ES-I3 (cell line): Measurements from ENCODE around the gene RIMS3.
A peak's percentile ranks its signal among the peaks of the same experiment; 100 is the strongest.
"Not testable (repeated sequence)": the region's sequence is repeated elsewhere in the genome, so short reads cannot be mapped to it uniquely, and the experiment has no call there.

Experiments used
- H3K36me3 ChIP-seq: 2 replicates; pipeline ENCODE4 v1.6.1; 2013; ENCODE audit warnings: mild to moderate bottlenecking, low read length, control low read depth, moderate library complexity; ENCODE audit not compliant: insufficient read depth
- H3K4me1 ChIP-seq: 2 replicates; pipeline ENCODE4 v1.6.1; 2013; ENCODE audit warnings: mild to moderate bottlenecking, control low read depth, low read length; ENCODE audit not compliant: insufficient read depth
- H3K9ac ChIP-seq: 2 replicates; pipeline ENCODE4 v1.6.1; 2013; ENCODE audit warnings: low read depth, mild to moderate bottlenecking, low read length, moderate library complexity
- H3K9me3 ChIP-seq: 2 replicates; pipeline ENCODE4 v1.6.1; 2013; ENCODE audit warnings: mild to moderate bottlenecking, low read length, moderate library complexity; ENCODE audit not compliant: control insufficient read depth, insufficient read depth

The RIMS3 gene

DNA sequence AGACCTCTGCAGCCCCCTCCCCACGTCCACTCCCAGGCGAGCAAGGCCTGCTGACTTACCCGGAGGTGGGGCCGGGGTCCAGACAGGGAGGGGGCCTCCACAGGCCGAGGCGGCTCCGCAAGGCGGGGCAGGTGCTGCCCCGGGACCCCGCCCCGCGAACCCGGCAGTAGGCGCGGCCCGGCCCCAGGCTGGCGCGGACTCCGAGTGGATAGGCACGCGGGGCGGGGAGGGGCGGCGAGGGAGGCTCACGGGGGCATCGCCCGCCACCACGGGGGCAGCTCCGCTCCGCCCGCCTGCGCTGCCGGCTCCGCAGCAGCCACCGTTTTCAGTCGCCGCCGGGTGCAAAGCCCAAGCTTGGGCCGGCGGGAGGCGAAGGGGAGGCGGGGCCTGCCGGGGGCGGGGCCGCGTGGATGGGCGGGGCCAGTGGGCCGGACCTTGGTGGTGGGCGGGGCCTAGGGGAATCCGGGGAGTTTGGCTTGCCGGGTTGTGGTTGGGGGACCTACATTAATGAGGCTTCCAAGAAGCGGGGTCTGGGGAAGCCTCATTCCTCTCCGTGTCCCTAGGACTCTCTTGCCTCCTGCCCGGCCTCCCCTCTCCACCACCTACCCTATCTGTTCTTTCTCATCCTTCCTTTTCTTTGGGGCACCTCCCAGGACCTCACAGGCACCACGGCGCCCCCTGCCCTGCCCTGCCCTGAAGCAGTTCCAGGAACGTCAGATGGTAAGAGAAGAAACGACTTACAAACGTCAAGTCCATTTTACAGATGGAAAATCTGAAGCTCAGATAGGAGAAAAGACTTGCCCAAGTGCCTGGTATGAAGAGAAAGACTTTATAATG lies at the start of gene RIMS3:
RIMS3 (minus strand) TSS at position 348 of the 837 bp plus-strand sequence. CDS start 23,757 bp downstream, outside the sequence.
- H3K4me1 ChIP-seq = peaks cover 21% of the 10 kb centered on the region
- no peaks in the 10 kb centered on the region for H3K9me3 ChIP-seq
- H3K9ac ChIP-seq = peak within 1 kb of the TSS; percentile 83
- no peaks in the 10 kb centered on the region for H3K36me3 ChIP-seq

DNA sequence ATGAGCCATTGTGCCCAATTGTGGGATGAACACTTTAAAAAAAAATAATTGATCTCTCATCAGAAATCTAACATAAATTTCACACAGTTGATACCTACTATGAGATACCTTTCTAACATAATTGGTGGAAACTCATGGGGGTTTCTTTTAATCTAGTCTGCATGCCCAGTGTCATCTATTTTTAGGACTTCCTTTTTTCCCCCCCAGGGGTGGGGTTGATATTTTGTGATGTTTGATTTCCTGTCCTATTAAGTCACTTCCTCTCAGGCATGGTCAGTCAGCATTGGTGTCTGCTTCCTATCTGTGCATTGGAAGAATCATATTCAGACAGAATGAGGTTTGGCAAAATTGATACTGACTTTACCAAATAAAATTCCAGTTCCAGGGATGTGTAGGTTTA lies 47.5 kb upstream of the RIMS3 start:
- no peaks in the 10 kb centered on the region; the same call in 1 of the 2 replicates for H3K36me3 ChIP-seq
- no peak overlapping the region for H3K9ac ChIP-seq
- H3K4me1 ChIP-seq = peaks cover 13% of the 10 kb centered on the region
- no peaks in the 10 kb centered on the region for H3K9me3 ChIP-seq

DNA sequence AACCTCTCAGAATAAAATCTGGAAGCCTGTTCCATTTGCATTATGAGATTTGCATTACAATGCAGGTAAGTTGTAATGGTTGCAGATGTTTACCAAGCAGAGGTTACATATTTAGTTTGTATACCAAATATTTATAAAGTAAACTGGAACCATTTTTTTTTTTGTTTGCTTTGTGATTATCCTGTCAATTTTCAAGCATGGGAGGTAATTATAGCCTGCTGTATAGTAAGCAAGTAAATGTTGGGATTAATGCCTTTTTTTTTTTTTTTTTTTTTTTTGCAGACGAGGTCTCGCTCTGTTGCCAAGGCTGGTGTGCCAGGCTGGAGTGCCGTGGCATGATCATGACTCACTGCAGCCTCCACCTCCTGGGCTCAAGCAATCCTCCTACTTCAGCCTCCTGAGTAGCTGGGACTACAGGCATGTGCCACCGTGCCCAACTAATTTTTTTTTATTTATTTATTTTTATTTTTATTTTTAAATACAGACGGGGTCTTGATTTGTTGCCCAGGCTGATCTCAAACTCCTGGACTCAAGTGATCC lies 47.0 kb upstream of the RIMS3 start:
- Histone ChIP-seq H3K9me3 (no peaks in the 10 kb centered on the region), H3K9ac (no peak overlapping the region), H3K4me1 (peaks cover 13% of the 10 kb centered on the region), H3K36me3 (no peaks in the 10 kb centered on the region; the same call in 1 of the 2 replicates)

DNA sequence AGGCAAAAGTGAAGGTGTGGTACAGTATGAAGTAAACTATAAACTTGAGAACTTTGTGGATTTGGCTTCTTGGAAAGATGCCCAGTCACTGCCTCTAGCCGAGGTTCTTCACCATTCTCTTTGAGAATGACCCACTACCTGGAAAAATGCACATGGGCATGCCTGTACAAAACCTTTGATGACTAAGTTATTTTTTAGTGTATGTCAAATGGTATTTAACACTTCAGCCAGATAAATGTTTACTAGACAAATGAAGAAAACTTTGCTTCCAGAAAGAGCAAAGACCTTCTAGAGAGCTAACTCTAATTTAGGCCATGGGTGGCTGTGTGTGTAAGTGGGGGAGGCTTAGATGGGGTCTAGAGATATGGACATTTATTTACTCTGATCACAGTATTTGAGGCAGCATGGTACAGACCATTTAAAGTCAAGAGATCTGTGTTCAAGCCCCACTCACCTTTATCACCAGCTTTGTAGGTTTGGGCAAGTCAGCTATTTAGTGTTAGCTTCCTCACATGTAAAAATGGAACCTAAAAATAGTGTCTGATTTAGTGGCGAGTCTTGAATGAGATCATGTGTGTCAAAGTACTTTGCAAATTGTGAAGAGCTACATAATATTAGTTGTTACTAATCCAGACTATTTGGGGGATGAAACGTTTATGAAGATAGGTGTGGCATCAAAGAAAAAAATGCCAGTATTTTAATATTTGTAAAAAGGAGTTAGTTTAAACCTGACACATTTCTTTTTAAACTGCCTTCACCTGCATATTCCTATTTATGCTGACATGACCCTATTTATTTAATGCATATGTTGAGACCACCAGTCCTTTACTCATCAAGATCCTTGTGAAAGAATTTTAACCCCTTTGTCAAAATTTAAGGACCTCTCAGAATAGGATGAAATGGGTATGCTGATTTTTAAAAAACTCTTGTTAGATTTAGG lies 46.3 kb upstream of the RIMS3 start:
- no peaks in the 10 kb centered on the region for H3K9me3 ChIP-seq
- H3K9ac ChIP-seq = peak overlapping the region; percentile 89; the same call in 1 of the 2 replicates
- H3K4me1 ChIP-seq = peaks cover 13% of the 10 kb centered on the region
- no peaks in the 10 kb centered on the region; the same call in 1 of the 2 replicates for H3K36me3 ChIP-seq

DNA sequence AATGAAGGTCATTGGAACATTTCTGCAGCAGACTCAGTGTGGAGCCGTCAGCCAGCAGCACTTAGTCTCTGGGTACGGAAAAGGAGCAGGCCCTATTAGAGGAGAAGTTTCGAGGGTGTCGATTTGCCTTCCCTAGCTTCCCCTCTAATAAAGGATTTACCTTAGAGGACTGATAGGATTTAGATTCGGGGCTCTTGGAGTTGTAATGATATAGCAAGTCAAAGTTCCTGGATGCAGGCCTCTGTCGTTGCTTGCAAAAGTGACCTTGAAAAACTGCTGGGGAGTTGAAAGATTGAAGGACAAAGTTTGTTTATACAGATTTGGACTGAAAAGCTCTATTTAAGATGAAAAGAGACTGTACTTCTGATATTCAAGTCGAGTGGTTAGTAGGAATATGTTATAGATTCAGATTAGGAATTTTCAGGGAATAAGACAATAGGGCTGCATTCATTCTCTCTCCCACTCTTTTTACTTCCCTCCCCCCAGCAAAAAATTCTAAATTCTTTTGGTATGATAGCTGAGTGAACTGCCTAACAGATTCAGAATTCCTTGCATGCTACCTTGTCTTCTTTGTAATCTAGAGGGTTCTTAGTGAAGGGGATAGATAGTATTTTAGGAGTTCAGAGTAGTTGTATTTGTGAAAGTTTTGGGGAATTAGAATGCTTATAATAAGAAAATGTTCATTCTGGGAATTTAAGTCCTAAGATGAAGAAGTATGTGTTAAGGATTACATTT lies 45.3 kb upstream of the RIMS3 start:
- peak overlapping the region; percentile 89 for H3K9ac ChIP-seq
- peaks cover 13% of the 10 kb centered on the region for H3K4me1 ChIP-seq
- H3K36me3 ChIP-seq = no peaks in the 10 kb centered on the region
- no peaks in the 10 kb centered on the region for H3K9me3 ChIP-seq

DNA sequence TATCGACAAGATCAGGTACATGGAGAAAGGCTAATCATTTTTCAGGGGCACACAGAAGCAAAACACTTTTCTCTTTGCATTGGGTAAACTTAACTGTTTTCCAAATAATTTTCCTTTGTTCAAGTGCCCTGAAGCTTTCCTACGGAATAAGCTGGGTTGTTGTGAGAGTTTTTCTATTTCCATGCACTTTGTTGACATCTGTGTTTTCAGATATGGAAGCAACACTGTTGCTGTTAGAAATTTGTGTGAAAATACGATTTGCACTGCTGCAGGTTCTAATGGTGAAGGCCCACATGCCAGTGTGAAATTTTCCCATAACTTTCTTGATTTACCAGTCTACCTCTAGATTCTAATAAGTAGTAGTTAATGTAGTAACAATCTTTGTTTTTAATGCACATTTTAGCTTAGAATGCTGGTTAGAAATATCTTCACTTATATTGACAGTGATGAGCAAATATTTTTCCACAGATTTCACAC lies 44.4 kb upstream of the RIMS3 start:
- Histone ChIP-seq H3K36me3 (no peaks in the 10 kb centered on the region), H3K4me1 (peaks cover 18% of the 10 kb centered on the region)

DNA sequence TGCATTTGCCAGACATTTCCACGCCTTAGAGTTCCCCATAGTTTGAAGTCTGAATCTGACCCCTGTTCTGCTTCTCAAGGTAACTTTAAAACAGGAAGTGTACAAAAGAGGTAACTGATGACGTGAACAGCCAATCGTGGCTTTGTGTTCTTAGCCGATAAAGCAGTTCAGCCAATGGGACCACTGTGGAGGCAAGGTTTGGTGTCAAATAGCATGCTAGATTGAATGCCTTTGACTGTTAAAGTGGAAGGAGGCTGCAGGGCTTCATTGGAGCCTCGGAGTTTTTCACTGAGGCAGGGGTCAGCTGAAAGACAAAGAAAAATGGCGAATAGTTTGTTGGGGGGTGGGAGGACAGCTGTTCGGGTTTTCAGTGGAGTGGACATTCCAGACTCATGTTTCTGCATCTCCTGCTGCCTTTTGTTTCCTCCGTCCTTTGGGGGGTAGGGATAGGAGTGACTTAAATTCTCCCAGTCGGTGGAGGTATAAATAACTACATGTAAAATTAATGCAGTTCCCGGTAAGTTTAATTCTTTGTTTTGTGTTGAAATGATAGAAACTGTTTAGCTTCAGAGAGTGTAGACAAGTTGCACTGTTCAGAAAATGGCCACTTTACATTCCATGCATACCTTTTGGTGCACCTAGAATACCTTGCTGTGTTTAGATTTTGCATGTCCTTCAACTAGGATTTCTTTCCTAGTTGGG lies 43.8 kb upstream of the RIMS3 start:
- H3K36me3 ChIP-seq = no peaks in the 10 kb centered on the region
- peak overlapping the region; percentile 89 for H3K9ac ChIP-seq
- peaks cover 24% of the 10 kb centered on the region for H3K4me1 ChIP-seq
- no peaks in the 10 kb centered on the region for H3K9me3 ChIP-seq

More for the DNA sequence above, 44.4 kb upstream of the RIMS3 start:
- peak overlapping the region; percentile 89 for H3K9ac ChIP-seq
- H3K9me3 ChIP-seq = no peaks in the 10 kb centered on the region

DNA sequence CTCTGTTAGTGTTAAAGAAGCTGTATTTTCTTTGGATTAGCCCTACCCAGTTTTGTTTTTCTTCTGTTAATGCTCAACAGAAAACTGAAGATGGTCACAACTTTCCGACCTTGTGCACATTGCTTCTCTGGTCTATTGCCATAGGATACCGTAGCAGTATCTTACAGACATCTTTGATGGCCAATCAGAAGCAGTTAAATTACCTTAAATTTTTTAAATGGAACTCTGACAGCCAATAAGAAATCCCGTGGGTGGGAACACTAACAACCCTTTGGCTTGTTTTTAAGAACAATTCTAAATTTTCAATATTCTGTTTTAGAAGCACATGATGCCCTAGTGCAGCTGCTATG lies 43.2 kb upstream of the RIMS3 start:
- peaks cover 27% of the 10 kb centered on the region for H3K4me1 ChIP-seq
- H3K9ac ChIP-seq = peak overlapping the region; percentile 89
- no peaks in the 10 kb centered on the region for H3K9me3 ChIP-seq

DNA sequence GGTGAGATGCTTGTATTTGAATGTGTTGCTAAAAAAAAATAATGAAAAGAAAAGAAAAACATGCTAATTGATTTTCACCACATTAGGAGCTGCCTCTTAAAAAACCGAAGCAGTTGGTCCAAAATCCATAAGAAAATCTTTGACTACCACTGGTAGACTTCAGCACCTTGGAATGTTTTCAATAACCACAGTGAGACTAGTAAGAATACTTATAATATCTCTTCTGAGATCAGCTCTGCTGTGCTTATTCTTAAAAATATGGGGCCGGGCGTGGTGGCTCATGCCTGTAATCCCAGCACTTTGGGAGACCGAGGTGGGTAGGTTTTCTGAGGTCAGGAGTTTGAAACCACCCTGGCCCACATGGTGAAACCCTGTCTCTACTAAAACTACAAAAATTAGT lies 41.1 kb upstream of the RIMS3 start:
- Histone ChIP-seq H3K9ac (no peak overlapping the region), H3K36me3 (no peaks in the 10 kb centered on the region), H3K9me3 (no peaks in the 10 kb centered on the region), H3K4me1 (peaks cover 24% of the 10 kb centered on the region)

More for the DNA sequence above, 43.2 kb upstream of the RIMS3 start:
- no peaks in the 10 kb centered on the region for H3K36me3 ChIP-seq

DNA sequence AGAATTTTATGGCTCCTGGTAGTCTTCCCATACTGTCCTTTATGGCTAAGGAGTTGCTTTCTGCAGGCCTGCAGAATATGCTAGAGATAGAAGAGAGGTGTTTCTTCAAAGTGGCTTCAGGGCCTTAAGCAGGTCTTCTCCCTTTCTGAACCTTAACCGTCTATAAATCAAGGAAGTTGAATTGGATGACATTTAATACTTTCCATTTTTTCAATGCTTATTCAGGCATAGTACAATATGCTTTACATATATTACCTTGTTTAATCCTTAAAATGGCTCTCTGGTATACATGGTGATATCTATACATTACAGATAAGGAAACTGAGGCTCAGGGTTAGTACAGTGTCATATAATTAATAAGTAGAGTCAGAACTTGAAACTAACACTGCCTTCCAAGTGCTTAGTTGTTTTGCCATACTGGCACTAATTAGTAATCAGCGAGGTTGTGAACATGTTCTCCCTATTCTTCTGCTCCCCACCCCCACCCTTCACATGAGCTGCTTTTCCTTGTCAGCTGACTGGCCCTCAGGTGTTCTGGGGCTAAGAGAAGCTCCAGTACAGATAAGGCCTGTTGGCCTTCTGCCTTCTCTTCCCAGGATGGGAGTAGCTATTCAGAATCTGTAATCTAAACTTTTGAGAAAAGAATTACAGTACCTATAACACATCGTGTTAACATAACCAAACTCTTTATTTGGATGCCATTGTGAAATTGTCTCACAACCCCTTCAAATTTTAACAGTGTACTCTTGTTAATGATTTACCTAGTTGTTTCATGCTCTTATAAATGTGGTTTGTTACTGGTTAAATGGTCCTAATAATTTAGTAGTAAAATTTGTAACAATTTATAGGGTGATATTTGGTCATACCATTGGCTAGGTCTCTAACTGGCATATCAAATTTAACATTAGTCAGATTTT lies 39.6 kb upstream of the RIMS3 start:
- H3K36me3 ChIP-seq = no peaks in the 10 kb centered on the region
- H3K9me3 ChIP-seq = no peaks in the 10 kb centered on the region
- peaks cover 18% of the 10 kb centered on the region for H3K4me1 ChIP-seq
- no peak overlapping the region for H3K9ac ChIP-seq

DNA sequence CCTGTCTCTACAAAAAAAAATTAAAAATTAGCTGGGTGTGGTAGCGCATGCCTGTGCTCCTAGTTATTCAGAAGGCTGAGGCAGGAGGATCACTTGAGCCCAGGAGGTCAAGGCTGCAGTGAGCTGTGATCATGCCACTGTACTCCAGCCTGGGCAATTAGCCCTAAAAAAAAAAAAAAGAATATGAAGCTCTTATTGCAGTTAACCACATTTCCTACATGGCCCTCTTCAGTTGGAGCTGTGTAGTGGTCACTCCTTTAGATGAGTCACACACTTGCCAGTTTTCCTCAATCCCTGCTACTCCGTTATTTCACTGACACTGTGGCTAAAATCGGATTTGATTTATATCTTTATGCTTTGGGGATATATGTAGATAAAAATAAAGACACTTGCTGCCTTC lies 37.8 kb upstream of the RIMS3 start:
- Histone ChIP-seq H3K9me3 (no peaks in the 10 kb centered on the region), H3K36me3 (no peaks in the 10 kb centered on the region), H3K9ac (no peak overlapping the region), H3K4me1 (peaks cover 18% of the 10 kb centered on the region)

DNA sequence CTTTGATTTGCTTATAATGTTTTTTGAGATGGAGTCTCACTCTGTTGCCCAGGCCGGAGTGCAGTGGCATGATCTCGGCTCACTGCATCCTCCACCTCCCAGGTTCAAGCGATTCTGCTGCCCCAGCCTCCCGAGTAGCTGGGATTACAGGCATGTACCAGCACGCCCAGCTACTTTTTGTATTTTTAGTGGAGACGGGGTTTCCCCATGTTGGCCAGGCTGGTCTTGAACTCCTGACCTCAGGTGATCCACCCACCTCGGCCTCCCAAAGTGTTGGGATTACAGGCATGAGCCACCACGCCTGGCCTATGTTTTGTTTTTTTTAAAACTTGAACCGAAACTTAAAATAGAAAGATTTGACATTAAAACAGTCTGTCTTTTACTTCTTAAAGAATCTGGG lies 37.3 kb upstream of the RIMS3 start:
- not testable (repeated sequence) for H3K36me3 ChIP-seq, H3K9ac ChIP-seq, H3K9me3 ChIP-seq
- peaks cover 18% of the 10 kb centered on the region for H3K4me1 ChIP-seq
